ENCODE results near the gene COQ9.
"Not testable (repeated sequence)": the region's sequence is repeated elsewhere in the genome, so short reads cannot be mapped to it uniquely, and the experiment has no call there.

The COQ9 gene, protein sequence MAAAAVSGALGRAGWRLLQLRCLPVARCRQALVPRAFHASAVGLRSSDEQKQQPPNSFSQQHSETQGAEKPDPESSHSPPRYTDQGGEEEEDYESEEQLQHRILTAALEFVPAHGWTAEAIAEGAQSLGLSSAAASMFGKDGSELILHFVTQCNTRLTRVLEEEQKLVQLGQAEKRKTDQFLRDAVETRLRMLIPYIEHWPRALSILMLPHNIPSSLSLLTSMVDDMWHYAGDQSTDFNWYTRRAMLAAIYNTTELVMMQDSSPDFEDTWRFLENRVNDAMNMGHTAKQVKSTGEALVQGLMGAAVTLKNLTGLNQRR

DNA sequence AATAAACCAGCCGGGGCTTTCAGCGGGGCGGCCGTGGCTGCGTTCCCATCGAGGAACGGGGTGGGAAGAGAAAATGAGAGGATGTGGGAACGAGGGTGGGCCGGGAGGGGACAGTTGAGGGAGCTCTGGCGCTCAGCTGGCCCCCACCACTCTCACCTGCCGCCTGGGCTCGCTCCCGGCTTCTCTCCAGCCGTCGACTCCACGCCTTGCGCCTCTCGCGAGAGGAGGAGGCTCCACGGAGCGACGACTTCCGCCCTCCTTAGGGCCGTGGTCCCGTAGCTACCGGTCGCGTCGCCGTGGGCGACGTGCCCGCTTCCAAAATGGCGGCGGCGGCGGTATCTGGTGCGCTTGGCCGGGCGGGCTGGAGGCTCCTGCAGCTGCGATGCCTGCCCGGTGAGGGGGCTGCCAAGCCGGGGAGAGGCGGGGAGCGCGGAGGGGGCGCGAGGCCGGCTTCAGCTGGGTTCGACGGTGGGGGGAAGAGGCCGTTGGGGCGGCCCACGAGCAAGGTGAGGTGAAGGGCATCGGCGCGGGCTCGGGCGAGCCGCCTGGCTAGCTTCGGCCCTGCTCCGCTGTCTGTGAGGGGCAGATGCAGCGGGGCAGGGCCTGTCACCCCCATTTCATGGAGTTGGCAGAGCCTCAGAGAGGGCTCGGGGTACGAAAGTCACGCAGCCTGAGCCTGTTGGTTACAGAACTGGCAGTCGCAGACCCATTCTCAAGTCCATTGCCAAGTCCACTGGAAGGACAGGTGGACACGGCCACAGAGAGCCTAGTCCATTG is at the start of gene COQ9, which contains the start of gene CIAPIN1:
TSS of gene COQ9 (plus strand) at position 294 of the 777 bp plus-strand sequence. CDS start at position 321, 27 bp downstream.
TSS of gene CIAPIN1 (minus strand) at position 200 of the 777 bp plus-strand sequence. CDS start 6,457 bp downstream, outside the sequence.
- peak; percentile 82 to 86 for DNase-seq (ENCODE audit: low read depth in 2 of 2)

DNA sequence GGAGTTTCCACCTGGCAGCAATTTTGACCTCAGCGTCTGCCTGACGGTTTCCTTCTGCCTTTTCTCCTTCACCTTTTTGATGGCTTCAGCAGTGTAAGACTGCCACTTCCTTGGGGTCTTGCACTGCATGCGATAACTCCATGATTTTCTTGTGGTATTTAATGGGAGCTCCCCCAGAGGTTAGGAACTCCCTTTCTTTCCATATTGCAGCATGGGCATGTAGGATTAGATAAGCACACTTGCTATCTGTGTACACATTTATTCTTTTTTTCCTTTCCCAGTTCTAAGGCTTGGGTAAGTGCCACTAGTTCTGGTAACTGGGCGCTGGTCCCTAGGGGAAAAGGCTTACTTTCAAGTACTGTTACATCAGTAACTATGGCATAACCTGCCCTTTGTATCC is 49.8 kb upstream of the COQ9 start:
- DNase-seq (ENCODE audit: low read depth in 2 of 2), result not testable (repeated sequence)

DNA sequence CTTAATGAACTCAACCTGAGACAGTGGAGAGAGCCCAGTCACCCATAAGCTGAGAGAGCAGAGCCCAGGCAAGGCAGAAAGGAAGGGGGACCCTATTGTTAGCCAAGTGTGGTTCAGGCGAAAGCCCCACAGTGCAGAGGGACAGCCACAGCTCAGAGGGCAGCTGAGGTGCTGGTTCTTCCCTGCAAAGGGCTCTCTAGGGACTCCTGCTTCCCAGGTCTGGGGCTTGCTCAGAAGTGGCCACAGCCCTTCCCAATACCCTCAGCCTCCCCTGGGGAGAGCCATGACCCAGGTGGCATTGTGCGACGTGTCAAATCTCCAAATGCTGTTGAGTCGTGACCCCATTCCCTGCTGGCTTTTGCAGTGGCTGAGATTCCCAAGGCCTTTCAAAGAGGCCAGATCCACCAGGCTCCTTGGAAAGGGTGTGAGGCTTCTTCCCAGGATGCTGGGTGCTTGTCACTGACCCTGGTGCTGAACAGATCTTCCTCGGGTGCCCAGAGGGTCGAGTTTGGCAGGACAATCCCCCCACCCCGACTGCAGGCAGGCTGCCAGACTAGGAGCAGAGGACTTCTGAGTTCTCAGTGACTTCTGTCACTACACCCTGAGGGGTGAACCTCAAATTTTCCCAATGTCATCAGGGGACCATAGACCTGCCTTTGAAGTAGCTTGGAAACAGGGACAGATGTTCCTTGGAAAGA is 45.2 kb upstream of the COQ9 start:
- no peak for DNase-seq (ENCODE audit: low read depth in 2 of 2)

DNA sequence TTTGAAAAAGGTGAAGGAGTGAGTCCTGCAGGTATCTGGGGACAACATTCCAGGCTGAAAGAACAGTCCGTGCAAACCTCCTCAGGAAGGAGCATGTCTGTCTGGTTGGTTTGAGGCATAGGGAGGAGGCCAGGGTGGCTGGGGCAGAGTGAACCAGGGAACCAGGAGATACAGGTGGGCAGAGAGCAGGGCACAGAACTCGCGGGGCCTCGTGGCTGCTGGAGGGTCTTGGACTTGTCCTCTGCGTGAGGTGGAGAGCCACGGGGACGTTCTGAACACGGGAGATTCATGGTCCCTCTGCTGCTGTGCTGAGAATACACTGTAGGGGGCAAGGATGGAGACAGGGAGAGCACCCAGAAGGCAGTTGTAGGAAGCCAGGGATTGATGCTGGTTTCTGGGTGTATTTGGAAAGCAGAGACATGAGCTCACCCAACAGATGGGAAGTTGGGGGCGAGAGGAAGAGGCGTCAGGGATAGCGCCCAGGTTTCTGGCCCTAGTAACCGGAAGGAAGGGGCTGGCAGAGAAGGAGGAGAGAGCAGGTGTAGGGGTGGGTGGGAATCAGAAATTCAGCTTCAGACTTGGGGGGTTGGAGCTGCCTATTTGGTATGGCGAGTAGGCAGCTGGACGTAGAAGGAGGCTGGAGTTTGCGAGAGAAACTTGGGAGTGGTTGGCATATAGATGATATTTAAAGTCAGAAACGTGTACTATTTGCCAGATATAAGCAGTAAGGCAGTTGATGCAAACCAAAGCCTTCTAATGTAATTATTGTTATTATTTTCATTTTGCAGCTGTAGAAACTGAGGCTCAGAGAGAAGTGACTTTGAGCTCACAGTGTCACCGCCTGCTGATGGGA is 43.1 kb upstream of the COQ9 start, which contains the start of gene CCL17:
TSS of gene CCL17 (plus strand) at position 803 of the 853 bp plus-strand sequence. CDS start 9,166 bp downstream, outside the sequence.
- DNase-seq (ENCODE audit: low read depth in 2 of 2), result no peak

DNA sequence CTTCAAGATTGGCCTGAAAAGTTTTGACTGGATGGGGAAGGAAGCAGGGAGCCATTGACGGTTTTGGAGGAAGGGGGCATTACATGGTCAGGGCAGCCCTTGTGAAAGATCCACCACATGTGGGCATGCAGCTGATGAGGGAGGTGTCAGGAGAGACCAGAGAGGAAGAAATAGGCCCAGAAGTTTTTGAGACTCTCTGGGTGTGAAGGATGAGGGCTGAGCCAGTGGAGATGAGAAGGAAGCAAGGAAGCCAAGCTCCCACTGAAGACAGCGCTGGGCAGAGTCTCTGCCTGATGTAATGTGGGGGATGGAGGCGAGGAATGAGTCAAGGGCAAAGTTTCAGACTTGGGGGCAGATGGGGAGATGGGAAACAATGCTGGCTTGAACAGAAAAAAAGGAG is 42.2 kb upstream of the COQ9 start:
- no peak for DNase-seq (ENCODE audit: low read depth in 2 of 2)

DNA sequence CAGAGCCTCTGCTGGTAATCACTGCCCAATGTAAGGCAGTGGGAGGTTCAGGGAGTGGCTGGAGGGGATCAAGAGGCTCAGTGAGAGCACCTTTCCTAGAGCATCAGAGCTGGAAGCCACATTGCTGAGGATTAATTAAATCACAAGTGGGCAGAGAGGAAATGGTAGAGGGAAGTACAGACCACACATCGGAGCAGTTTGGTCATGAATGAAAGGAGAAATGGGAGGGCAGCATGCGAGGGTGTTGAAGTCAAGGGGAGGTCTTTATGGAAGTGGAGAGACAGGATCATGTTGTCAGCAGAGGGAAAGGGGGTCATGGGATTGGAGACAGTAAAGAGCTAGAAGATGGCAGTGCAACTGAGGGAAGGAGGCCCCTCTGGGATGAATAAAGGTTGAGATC is 40.4 kb upstream of the COQ9 start:
- DNase-seq (ENCODE audit: low read depth in 2 of 2), result no peak

DNA sequence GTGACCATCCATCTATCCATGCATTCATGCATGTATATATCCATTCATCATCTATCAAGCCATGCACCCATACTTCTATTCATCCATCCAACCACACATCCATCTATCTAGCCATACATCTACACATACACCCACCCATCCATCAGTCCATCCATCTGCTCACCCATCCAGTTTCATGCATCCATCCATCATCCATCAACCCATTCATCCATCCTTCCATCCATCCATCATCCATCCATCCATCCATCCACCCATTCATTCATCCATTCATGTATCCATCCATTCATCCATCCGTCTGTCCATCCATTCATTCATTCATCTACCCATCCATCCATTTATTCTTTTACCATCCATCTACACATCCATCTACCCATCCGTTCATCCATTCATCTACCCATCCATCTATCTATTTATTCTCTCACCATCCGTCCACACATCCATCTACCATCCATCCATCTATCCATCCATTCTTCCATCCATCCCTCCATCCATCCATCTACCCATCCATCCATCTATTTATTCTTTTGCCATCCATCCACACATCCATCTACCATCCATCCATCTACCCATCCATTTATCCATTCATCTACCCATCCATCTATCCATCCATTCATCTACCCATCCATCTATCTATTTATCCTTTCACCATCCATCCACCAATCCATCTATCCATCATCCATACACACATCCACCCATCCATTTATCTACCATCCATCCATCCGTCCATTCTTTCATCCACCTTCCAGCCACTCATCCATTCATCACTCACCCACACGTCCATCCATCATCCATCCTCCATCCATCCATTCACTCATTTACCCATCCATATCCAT is 39.5 kb upstream of the COQ9 start:
- DNase-seq (ENCODE audit: low read depth in 2 of 2), result no peak

DNA sequence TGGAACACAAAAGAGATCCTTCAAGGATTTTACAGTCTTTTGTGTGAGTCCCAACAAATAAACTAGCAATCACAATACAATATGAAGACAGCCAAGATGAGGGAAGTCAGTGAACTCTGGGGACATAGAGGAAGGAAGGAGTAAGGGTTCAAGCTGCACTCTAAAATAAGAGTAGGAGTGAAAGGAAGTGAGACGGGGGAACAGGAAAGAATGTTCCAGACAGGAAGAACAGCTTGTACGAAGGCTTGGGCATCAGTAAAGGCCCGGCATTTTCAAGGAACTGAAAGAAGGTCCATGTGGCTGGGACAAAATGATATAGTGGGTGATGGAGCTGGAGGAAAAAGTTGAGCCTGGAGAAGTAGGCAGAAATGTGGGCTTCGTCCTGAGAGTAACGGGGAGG is 38.2 kb upstream of the COQ9 start:
- no peak for DNase-seq (ENCODE audit: low read depth in 2 of 2)

DNA sequence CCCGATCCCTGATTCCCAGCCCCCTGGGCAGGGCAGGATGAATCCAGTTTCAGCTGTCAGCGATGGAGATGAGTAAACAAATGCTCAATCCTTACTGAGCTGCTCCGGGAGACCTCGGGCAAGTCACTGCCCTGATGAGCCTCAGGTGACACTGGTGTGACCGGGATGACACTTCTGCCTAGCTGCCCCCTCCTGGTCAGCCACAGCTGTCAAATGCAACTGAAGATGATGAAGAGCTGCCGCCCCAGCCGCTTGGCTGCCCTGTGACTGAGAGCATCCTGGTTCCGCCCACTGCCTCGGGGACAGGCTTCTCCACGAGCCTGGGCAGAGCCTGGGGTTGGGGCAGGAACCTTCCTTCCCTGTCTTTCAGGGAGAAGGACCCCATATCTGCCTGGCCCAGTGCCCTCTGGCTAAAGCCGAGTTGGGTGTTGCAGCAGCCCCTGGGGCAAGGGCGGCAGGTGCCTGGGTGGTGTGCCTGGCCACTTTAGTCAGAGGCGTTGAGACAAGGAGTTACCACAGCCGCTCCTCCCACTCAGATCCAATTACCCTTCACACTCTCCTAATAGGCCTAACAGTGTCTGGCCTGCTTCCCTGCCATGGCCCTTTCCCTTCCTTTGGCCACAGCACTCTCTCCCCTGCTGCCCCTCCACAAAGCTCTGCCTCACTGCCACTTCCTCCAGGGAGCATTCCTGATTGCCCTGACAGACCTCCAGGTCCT is 37.2 kb upstream of the COQ9 start:
- no peak for DNase-seq (ENCODE audit: low read depth in 2 of 2)

DNA sequence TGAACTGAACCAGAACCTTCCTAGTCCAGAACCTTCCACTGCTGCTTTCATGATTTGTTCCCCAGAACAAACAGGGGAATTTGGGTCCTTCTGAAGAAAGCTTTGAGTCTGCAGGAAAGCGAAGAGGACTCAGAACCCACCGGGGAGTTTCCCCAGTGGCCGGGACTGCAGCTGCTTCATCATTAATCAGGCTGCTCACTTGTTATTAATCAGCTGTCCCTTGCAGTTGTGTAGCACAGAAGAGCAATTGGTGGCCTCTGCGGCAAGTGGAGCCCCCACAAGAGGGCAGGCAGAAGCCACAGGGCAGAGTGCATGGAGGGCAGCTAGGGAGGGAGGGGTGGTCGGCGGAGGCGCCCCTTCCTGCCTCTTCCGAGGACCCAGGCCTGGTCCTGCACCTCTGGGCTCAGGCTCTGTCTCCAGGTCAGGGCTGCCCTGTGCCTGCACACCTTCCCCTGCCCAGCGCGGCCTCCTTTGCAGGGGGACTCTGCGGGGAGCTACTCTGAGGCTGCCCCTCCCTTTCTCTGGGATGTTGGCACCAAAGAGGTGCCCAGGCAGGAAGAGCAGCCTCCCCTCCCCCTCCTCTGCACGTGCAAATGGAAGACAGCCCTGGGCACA is 35.8 kb upstream of the COQ9 start:
- no peak for DNase-seq (ENCODE audit: low read depth in 2 of 2)

DNA sequence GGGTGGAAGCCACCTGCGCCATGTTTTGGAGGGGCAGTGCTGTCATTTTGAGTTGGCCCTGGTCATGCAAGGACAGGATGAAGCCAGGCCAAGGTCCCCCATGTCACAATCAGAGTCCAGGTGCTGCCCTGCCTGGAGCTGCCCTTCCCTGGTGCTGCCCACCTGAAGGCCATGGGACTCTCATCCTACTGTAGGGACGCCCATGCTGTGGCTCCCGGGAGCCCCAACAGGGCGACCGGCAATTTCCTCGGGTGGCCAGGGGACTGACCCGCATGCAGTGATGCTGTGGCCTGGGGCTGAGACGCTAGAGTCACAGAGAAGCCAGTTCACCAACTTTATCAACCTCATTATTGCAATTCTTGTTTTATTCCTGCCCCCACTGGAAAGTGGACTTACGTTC is 34.7 kb upstream of the COQ9 start:
- DNase-seq (ENCODE audit: low read depth in 2 of 2), result no peak

DNA sequence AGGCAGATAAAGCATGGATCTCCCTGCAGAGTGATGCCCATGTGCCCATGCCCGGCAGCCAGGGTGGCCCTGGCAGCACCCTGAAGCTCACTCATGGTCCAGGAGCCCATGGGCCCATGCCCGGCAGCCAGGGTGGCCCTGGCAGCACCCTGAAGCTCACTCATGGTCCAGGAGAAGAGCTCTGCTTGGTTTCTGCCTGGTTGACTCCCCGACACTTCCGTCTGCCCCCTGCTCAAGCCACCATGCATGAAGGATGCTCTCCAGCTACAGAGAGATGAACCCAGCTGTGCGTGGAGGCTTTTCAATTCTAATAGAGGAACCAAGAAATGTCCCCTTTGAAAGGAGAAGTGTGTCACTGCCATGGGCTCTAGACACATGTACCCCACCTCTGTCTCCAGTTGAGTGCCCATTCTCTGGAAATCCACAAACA is 34.0 kb upstream of the COQ9 start:
- DNase-seq (ENCODE audit: low read depth in 2 of 2), result no peak

DNA sequence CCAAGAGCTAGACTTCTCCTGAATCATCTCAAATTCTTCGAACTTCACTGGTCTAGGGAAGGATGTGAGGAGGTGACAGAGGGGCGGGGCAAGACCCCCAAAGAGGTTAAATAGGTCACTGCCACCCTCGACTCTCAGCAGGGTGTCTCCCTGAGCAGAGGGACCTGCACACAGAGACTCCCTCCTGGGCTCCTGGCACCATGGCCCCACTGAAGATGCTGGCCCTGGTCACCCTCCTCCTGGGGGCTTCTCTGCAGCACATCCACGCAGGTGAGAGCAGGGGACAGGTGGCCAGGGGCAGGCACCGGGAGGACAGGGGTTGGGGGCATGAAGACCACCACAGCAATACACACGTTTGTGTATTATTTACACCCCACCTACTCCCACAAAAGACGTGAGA is 33.5 kb upstream of the COQ9 start:
- no peak for DNase-seq (ENCODE audit: low read depth in 2 of 2)

DNA sequence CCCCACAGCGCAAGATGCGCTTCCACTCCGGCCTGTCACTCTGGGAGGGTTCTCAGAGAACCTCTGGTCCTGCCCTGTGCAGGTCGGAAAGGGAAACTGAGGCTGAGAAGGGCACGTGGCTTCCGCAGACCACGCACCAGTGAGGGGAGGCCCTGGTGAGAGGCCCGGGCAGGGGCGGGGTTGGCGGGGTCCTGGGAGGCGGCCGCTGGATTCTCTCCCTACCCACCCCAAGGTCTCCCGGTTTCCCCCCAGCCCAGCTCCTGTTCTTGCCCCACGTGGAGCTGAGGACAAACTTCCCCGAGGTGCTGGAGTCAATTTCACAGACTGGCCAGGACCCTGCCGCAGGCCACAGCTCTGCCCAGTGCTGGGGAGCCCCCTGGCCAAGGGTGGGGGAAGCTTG is 31.2 kb upstream of the COQ9 start:
- DNase-seq (ENCODE audit: low read depth in 2 of 2), result no peak

DNA sequence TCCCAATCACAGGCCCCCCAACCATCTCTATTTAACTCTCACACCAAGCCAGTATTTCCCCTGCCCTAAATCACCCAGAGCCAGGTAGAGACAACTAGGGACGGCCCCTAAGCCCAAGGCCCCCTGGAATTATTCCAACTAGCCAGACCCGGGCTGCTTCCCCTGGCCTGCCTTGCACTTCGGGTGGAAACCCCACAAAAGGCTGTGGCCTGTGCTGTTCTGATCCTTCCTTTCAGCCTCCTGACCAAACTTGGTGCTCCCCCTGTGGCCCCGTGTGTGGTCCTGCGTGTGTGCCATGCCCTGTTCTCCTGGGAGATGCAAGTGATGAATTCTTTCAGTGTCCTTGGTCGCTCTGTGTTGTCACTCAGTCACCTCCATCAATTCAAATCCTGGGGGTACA is 27.8 kb upstream of the COQ9 start:
- DNase-seq (ENCODE audit: low read depth in 2 of 2), result no peak

DNA sequence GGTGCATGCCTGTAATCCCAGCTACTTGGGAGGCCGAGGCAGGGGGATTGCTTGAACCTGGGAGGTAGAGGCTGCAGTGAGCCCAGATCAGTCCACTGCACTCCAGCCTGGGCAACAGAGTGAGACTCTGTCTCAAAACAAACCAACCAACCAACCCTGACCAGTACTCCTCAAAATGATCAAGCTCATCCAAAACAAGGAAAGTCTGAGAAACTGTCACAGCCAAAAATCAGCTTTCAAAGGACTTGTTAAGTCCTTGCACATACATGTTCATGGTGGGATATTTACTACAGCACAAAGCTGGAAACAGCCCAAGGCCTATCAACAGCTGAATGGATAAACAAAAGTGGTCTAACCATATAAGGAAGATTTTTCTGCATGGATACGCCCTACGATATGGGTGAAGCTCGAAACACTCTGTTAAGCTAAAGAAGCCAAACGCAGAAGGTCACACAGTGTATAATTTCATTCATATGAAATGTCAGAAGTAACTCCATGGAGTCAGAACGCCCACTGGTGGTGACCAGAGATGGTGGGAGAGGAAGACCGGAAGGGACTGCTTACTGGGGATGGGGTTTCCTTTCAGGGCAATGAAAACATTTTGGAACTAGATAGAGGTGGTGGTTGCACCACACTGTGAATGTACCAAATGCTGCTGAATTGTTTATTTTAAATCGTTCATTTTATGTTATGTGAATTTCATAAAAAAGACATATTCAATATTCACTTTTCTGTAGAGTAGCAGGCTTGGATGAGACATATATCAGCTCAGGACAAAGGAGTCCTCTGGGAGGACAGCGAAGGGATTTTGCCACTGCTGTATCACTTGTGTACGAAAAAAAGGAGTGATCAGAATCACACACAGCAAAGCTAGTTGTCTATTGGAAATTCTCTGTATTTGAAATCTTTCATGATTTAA is 25.0 kb upstream of the COQ9 start:
- DNase-seq (ENCODE audit: low read depth in 2 of 2), result no peak

DNA sequence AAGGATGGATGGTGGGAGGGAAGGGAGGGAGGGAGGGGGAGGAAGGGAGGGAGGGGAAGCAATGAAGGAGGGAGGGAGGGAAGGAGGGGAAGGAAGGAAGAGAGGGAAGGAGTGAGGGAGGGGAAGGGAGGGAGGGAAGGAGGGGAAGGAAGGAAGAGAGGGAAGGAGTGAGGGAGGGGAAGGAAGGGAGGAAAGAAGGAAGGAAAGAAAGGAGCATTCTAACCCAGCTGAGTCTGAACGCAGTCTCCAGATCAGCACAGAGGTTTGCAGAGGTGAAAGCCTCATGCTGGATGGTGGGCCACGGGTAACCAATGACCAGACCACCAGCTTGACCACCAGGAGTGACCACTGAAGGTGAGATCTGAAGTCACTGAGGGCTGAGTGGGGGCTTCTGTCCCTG is 24.1 kb upstream of the COQ9 start:
- DNase-seq (ENCODE audit: low read depth in 2 of 2), result no peak

DNA sequence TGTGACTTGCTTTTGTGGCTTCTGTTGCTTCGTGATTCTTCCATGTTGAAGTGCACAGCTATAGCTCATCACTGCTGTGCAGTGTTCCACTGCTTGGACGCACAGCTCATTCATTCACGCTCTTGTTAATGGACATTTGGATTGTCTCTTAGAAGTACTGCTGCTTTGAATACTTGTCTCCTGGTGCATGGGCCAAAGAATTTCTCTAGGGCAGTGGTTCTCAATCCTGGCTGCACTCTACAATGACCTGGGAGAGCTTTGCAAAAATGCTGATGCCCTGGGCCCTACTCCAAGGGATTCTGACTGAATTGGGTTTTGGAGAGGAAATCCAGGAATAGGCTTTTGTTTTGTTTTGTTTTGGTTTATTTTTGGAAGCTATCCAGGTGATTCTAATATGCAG is 22.7 kb upstream of the COQ9 start:
- no peak for DNase-seq (ENCODE audit: low read depth in 2 of 2)

Data from stimulated activated CD4-positive, alpha-beta T cell treated with anti-CD3 and anti-CD28 coated beads, Interleukin-12 subunit alpha, Interleukin-12 subunit beta, amount 100 ng/mL, for 24 hours (primary cell).